Measurements from ENCODE around the gene DCP2.

DCP2 gene

DNA sequence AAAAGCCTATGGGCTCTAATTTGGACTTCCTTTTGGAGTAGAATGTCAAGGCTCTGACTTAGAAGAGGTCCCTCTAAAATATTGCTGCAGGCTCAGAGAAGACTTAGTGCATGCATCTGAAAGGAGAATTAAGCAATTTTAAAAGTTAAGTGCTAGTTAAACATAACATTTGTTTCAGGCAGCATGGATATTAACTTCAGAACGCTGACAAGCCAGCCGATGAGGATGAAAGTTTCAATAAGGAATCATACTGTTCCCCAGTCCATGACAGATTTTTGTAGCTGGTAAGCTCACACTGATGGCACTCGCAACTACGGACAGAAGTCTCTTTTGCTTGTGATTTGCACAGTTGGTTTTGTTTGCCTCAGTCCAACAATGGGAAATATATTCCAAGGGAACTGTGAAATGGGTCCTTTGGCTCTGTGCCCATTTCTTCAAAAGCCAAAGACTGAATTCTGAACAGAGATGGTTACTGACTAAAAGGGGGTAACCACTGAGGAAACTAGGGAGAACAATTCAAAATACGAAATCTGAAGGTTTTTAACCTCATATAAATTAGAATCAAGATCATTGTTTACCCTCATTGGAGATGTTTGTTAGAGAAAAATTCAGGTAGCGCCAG is 47.6 kb downstream of the DCP2 start:
- Histone ChIP-seq H2AFZ (ENCODE audit: low read depth, low read length) (no peak overlapping the region), H4K20me1 (ENCODE audit: insufficient read depth, low read length) (no peaks in the 10 kb centered on the region), H3K4me2 (ENCODE audit: insufficient read depth, low read length) (no peak overlapping the region), H3K9me3 (ENCODE audit: insufficient read depth, low read length, severe bottlenecking) (no peaks in the 10 kb centered on the region), H3K4me1 (ENCODE audit: insufficient read depth, low read length) (peaks cover 52% of the 10 kb centered on the region), H3K27me3 (ENCODE audit: insufficient read depth, low read length, poor library complexity) (no peaks in the 10 kb centered on the region), H3K4me3 (ENCODE audit: low read depth in 1 of 2, low read length in 2 of 2) (no peak overlapping the region), H3K27ac (ENCODE audit: low read length) (peak overlapping the region; percentile 97), H3K79me2 (ENCODE audit: insufficient read depth, low read length) (peaks cover 16% of the 10 kb centered on the region), H3K9ac (ENCODE audit: low read depth, low read length) (no peak overlapping the region), H3K36me3 (ENCODE audit: insufficient read depth, low read length) (peaks cover 34% of the 10 kb centered on the region)
- ATAC-seq (ENCODE audit: insufficient read depth, low read depth) = no peak
- TF ChIP-seq, protein P1, sequence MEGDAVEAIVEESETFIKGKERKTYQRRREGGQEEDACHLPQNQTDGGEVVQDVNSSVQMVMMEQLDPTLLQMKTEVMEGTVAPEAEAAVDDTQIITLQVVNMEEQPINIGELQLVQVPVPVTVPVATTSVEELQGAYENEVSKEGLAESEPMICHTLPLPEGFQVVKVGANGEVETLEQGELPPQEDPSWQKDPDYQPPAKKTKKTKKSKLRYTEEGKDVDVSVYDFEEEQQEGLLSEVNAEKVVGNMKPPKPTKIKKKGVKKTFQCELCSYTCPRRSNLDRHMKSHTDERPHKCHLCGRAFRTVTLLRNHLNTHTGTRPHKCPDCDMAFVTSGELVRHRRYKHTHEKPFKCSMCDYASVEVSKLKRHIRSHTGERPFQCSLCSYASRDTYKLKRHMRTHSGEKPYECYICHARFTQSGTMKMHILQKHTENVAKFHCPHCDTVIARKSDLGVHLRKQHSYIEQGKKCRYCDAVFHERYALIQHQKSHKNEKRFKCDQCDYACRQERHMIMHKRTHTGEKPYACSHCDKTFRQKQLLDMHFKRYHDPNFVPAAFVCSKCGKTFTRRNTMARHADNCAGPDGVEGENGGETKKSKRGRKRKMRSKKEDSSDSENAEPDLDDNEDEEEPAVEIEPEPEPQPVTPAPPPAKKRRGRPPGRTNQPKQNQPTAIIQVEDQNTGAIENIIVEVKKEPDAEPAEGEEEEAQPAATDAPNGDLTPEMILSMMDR (IDR thresholded peaks at IDR 0.05; ENCODE audit: borderline replicate concordance, extremely low read depth, low read length, poor library complexity, severe bottlenecking) = no peak
- TF ChIP-seq EZH2 (IDR thresholded peaks at IDR 0.05; ENCODE audit: borderline replicate concordance, low read depth, low read length, severe bottlenecking) = no peak
- DNase-seq = no peak

DNA sequence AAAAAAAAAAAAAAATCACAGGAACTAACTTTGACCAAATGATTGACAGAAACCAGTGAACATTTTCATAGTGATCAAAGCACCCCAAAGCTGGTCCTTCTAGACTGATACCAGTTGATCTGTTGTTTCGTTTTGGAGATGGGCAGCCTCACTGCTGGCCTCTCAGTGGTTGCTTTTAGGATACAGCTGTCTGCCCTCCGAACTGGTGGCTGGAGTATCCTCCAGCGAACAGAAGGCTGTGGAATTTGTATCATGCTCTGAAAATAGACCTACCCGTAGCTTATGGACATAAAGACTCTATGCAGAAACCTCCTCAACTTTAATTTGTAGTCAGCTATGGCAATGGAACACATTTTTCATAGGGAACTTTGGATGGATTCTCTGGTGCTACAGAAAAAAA is 49.0 kb downstream of the DCP2 start:
- H3K9me3 ChIP-seq (ENCODE audit: insufficient read depth, low read length, severe bottlenecking) = no peaks in the 10 kb centered on the region
- H2AFZ ChIP-seq (ENCODE audit: low read depth, low read length) = no peak overlapping the region
- no peak overlapping the region for H3K4me2 ChIP-seq (ENCODE audit: insufficient read depth, low read length)
- peaks cover 38% of the 10 kb centered on the region for H3K4me1 ChIP-seq (ENCODE audit: insufficient read depth, low read length)
- H3K4me3 ChIP-seq (ENCODE audit: low read depth in 1 of 2, low read length in 2 of 2) = no peak overlapping the region
- peaks cover 30% of the 10 kb centered on the region for H3K36me3 ChIP-seq (ENCODE audit: insufficient read depth, low read length)
- DNase-seq (no peak), ATAC-seq (ENCODE audit: insufficient read depth, low read depth) (no peak)
- H3K79me2 ChIP-seq (ENCODE audit: insufficient read depth, low read length) = peaks cover 4% of the 10 kb centered on the region
- no peaks in the 10 kb centered on the region for H4K20me1 ChIP-seq (ENCODE audit: insufficient read depth, low read length)
- no peaks in the 10 kb centered on the region for H3K27me3 ChIP-seq (ENCODE audit: insufficient read depth, low read length, poor library complexity)
- H3K27ac ChIP-seq (ENCODE audit: low read length) = peak overlapping the region; percentile 10; the same call in 1 of the 2 replicates
- TF ChIP-seq, protein P1 (IDR thresholded peaks at IDR 0.05; ENCODE audit: borderline replicate concordance, extremely low read depth, low read length, poor library complexity, severe bottlenecking) = no peak
- TF ChIP-seq EZH2 (IDR thresholded peaks at IDR 0.05; ENCODE audit: borderline replicate concordance, low read depth, low read length, severe bottlenecking) = no peak
- no peak overlapping the region for H3K9ac ChIP-seq (ENCODE audit: low read depth, low read length)

DNA sequence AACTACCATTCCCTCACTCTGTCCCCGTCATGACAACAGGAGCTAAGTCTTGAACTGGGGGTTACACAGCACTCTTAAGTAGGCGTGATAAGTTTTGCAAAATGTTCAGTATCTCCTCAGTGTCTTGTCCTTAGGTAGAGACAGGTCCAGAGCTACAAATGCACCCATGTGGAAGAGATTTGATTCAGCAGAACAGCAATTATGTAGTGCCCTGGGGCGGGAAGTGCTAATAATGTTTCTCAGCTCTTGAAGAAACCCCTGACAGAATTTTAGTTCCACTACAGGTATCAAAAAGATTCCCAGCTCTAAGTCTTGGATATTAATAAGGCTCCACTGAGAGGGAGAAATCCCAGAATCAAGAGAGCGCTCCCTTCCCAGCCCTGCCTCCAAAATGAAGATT is 49.6 kb downstream of the DCP2 start:
- no peak overlapping the region for H3K4me3 ChIP-seq (ENCODE audit: low read depth in 1 of 2, low read length in 2 of 2)
- DNase-seq = no peak
- peak overlapping the region; percentile 15; the same call in 1 of the 2 replicates for H3K27ac ChIP-seq (ENCODE audit: low read length)
- no peaks in the 10 kb centered on the region for H3K27me3 ChIP-seq (ENCODE audit: insufficient read depth, low read length, poor library complexity)
- H4K20me1 ChIP-seq (ENCODE audit: insufficient read depth, low read length) = no peaks in the 10 kb centered on the region
- H3K9ac ChIP-seq (ENCODE audit: low read depth, low read length) = no peak overlapping the region
- peaks cover 25% of the 10 kb centered on the region for H3K36me3 ChIP-seq (ENCODE audit: insufficient read depth, low read length)
- H3K79me2 ChIP-seq (ENCODE audit: insufficient read depth, low read length) = no peaks in the 10 kb centered on the region; the same call in 1 of the 2 replicates
- H3K4me2 ChIP-seq (ENCODE audit: insufficient read depth, low read length) = no peak overlapping the region
- TF ChIP-seq, protein P1 (IDR thresholded peaks at IDR 0.05; ENCODE audit: borderline replicate concordance, extremely low read depth, low read length, poor library complexity, severe bottlenecking) = no peak
- no peak for TF ChIP-seq EZH2 (IDR thresholded peaks at IDR 0.05; ENCODE audit: borderline replicate concordance, low read depth, low read length, severe bottlenecking)
- peaks cover 32% of the 10 kb centered on the region for H3K4me1 ChIP-seq (ENCODE audit: insufficient read depth, low read length)
- no peak for ATAC-seq (ENCODE audit: insufficient read depth, low read depth)
- H2AFZ ChIP-seq (ENCODE audit: low read depth, low read length) = no peak overlapping the region
- H3K9me3 ChIP-seq (ENCODE audit: insufficient read depth, low read length, severe bottlenecking) = no peaks in the 10 kb centered on the region

Data from DND-41 (cell line).